Measurements from ENCODE around the gene PUS3. TPM values are rescaled to one million over a fixed set of nuclear protein-coding genes. Genes with fewer than 3 reads are reported as not detected.

Gene PUS3
- total RNA-seq, 1 experiment from 2014 or later: 11.9 TPM

DNA sequence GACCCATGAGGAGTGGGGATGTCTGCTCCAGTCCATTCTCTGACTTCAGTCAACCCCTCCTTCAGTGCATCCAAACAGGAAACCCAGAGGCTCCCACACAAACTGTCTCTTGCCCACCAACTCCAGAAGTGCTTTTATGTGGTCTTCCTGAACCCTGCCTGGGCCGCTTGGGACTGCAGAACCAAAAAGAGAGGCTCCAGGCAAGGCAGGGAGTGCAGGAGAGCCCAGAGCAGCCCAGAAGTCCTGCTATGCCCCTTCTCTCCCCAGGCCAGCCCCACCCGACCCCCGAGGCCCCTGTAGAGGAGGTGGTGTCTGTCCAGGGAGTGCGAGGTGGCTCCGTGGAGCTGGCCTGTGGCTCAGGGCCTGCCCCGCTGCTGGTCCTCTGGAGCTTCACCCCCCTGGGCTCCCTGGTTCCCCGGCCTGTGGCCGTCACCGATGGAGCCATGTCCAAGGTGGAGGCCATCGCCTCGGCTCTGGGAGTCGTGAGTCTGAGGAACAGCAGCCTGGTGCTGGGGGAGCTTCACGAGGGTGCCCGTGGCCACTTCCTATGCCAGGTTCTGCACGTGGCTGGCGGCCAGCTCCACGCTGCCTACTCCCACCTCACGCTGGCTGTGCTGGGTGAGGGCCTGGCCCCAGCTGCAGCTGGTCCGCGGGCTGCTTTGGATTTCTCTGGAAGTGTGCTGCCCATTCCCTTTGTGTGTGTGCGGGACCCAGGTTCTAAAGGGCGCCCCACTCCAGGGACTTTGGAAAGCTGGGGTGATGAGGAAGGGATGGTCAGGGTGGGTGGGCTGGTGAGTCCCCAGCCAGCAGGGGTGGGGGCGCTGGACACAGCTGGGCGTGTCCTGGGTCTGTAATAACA, 44.6 kb upstream of the PUS3 start:
- ChIA-PET CTCF (no interaction called here), RAD21 (ENCODE audit: low non-redundant PET in 1 of 2, low total read pairs in 2 of 2, uncharacterized antibody in 2 of 2, unreplicated experiment in 2 of 2) (no interaction called here), POLR2A (no interaction called here)
- H3K27ac ChIP-seq (ENCODE audit: low read depth, low read length): no peak overlapping the region
- H2AFZ ChIP-seq (ENCODE audit: low read depth, low read length, poor library complexity, severe bottlenecking): no peak overlapping the region
- intact Hi-C loops (cut with micrococcal nuclease): no loop called here
- H4K20me1 ChIP-seq (ENCODE audit: insufficient read depth): no peaks in the 10 kb centered on the region
- TF ChIP-seq SP1 (IDR thresholded peaks at IDR 0.05; ENCODE audit: low read depth) (no peak), EZH2phosphoT487 (IDR thresholded peaks at IDR 0.05; ENCODE audit: borderline replicate concordance) (no peak)
- TF ChIP-seq, protein P1, sequence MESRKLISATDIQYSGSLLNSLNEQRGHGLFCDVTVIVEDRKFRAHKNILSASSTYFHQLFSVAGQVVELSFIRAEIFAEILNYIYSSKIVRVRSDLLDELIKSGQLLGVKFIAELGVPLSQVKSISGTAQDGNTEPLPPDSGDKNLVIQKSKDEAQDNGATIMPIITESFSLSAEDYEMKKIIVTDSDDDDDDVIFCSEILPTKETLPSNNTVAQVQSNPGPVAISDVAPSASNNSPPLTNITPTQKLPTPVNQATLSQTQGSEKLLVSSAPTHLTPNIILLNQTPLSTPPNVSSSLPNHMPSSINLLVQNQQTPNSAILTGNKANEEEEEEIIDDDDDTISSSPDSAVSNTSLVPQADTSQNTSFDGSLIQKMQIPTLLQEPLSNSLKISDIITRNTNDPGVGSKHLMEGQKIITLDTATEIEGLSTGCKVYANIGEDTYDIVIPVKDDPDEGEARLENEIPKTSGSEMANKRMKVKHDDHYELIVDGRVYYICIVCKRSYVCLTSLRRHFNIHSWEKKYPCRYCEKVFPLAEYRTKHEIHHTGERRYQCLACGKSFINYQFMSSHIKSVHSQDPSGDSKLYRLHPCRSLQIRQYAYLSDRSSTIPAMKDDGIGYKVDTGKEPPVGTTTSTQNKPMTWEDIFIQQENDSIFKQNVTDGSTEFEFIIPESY (IDR thresholded peaks at IDR 0.05; ENCODE audit: extremely low read depth, insufficient replicate concordance, low read length): no peak
- H3K4me3 ChIP-seq (replicated peaks in 1 of 2; ENCODE audit: low read depth in 1 of 2, low read length in 2 of 2): no peak overlapping the region
- DNase-seq (ENCODE audit: low read depth, low spot score) (no peak), ATAC-seq (no peak)
- no peak overlapping the region for H3K4me2 ChIP-seq (ENCODE audit: low read length)
- H3K79me2 ChIP-seq (ENCODE audit: insufficient read depth, low read length): no peaks in the 10 kb centered on the region
- H3K9me2 ChIP-seq (ENCODE audit: insufficient read depth): no peaks in the 10 kb centered on the region
- BruUV-seq (replicated peaks): no TSS peak
- no peak overlapping the region for H3K9ac ChIP-seq (ENCODE audit: low read length)
- H3K36me3 ChIP-seq (ENCODE audit: control insufficient read depth in 1 of 2, insufficient read depth in 2 of 2, low read length in 2 of 2): no peaks in the 10 kb centered on the region
- H3K4me1 ChIP-seq (ENCODE audit: control insufficient read depth in 1 of 2, insufficient read depth in 2 of 2, low read length in 2 of 2): peaks cover 7 to 10% of the 10 kb centered on the region in 2 experiments
- no peaks in the 10 kb centered on the region for H3K9me3 ChIP-seq (ENCODE audit: control insufficient read depth in 1 of 2, insufficient read depth in 1 of 2, low read depth in 1 of 2, low read length in 2 of 2)
- H3K27me3 ChIP-seq (ENCODE audit: insufficient read depth, low read length): no peaks in the 10 kb centered on the region

DNA sequence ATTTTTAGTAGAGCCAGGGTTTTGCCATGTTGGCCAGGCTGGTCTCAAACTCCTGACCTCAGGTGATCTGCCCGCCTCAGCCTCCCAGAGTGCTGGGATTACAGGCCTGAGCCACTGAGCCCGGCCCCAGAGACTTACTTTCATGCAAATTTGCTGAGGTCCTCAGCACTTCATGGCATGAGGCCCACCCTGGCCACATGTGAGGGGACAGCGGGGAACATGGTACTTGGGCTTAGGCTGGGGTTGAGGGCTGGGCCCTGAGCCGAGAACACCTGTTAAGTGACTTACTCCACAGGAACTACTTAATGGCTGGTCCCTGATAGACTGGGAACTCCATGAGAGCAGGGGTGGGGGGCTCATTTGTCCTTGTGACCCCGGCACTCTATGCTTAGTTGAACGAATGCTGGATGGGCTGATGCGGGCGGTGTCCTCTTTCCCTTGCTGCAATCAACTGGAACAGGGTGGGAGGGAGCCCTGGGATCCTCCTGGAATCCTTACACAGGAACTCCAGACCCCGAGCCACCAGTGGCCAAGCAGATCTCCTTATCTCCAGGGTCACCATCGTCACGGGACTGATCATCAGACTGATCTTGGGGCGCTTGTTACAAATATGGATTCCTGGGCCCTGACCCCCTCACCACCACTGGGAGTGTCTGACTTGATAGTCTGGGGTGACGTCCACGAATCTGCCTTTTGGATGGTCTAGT, 43.9 kb upstream of the PUS3 start:
- no peaks in the 10 kb centered on the region for H3K79me2 ChIP-seq (ENCODE audit: insufficient read depth, low read length)
- H3K36me3 ChIP-seq (ENCODE audit: control insufficient read depth in 1 of 2, insufficient read depth in 2 of 2, low read length in 2 of 2): no peaks in the 10 kb centered on the region
- H3K9me3 ChIP-seq (ENCODE audit: control insufficient read depth in 1 of 2, insufficient read depth in 1 of 2, low read depth in 1 of 2, low read length in 2 of 2): no peaks in the 10 kb centered on the region
- no peak overlapping the region for H3K9ac ChIP-seq (ENCODE audit: low read length)
- no peak overlapping the region for H2AFZ ChIP-seq (ENCODE audit: low read depth, low read length, poor library complexity, severe bottlenecking)
- H3K4me2 ChIP-seq (ENCODE audit: low read length): no peak overlapping the region
- ChIA-PET RAD21 (ENCODE audit: low non-redundant PET in 1 of 2, low total read pairs in 2 of 2, uncharacterized antibody in 2 of 2, unreplicated experiment in 2 of 2) (no interaction called here), CTCF (no interaction called here), POLR2A (no interaction called here)
- no peak for DNase-seq (ENCODE audit: low read depth, low spot score)
- H3K27ac ChIP-seq (ENCODE audit: low read depth, low read length): no peak overlapping the region
- peaks cover 7 to 14% of the 10 kb centered on the region in 2 experiments for H3K4me1 ChIP-seq (ENCODE audit: control insufficient read depth in 1 of 2, insufficient read depth in 2 of 2, low read length in 2 of 2)
- intact Hi-C loops (cut with micrococcal nuclease): no loop called here
- ATAC-seq: no peak
- H3K4me3 ChIP-seq (replicated peaks in 1 of 2; ENCODE audit: low read depth in 1 of 2, low read length in 2 of 2): no peak overlapping the region
- BruUV-seq (replicated peaks): no TSS peak
- H3K9me2 ChIP-seq (ENCODE audit: insufficient read depth): no peaks in the 10 kb centered on the region
- no peaks in the 10 kb centered on the region for H4K20me1 ChIP-seq (ENCODE audit: insufficient read depth)
- H3K27me3 ChIP-seq (ENCODE audit: insufficient read depth, low read length): no peaks in the 10 kb centered on the region
- TF ChIP-seq YY1 (IDR thresholded peaks at IDR 0.05; ENCODE audit: extremely low read depth, insufficient replicate concordance, low read depth, low read length) (no peak), ZFX (IDR thresholded peaks at IDR 0.05) (no peak), RAD21 (IDR thresholded peaks at IDR 0.05; ENCODE audit: low read depth) (no peak), EGR1 (IDR thresholded peaks at IDR 0.05; ENCODE audit: low read depth) (no peak), SRF (IDR thresholded peaks at IDR 0.05; ENCODE audit: low read depth) (no peak), POLR2A (IDR thresholded peaks at IDR 0.05; ENCODE audit: borderline replicate concordance, extremely low read depth, insufficient read depth, insufficient read length) (no peak), POLR2AphosphoS5 (IDR thresholded peaks at IDR 0.05; ENCODE audit: low read depth, low read length) (no peak), JUND (IDR thresholded peaks at IDR 0.05) (no peak), EZH2phosphoT487 (IDR thresholded peaks at IDR 0.05; ENCODE audit: borderline replicate concordance) (no peak), CEBPB (IDR thresholded peaks at IDR 0.05; ENCODE audit: low read depth) (no peak)
- TF ChIP-seq, protein P2, sequence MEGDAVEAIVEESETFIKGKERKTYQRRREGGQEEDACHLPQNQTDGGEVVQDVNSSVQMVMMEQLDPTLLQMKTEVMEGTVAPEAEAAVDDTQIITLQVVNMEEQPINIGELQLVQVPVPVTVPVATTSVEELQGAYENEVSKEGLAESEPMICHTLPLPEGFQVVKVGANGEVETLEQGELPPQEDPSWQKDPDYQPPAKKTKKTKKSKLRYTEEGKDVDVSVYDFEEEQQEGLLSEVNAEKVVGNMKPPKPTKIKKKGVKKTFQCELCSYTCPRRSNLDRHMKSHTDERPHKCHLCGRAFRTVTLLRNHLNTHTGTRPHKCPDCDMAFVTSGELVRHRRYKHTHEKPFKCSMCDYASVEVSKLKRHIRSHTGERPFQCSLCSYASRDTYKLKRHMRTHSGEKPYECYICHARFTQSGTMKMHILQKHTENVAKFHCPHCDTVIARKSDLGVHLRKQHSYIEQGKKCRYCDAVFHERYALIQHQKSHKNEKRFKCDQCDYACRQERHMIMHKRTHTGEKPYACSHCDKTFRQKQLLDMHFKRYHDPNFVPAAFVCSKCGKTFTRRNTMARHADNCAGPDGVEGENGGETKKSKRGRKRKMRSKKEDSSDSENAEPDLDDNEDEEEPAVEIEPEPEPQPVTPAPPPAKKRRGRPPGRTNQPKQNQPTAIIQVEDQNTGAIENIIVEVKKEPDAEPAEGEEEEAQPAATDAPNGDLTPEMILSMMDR (IDR thresholded peaks at IDR 0.05 in 2 of 3, conservative IDR thresholded peaks at IDR 0.05 in 1 of 3; ENCODE audit: borderline replicate concordance in 1 of 3, insufficient read depth in 1 of 3, low read depth in 2 of 3, low read length in 2 of 3): no peak
- TF ChIP-seq, protein P3, sequence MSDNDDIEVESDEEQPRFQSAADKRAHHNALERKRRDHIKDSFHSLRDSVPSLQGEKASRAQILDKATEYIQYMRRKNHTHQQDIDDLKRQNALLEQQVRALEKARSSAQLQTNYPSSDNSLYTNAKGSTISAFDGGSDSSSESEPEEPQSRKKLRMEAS (IDR thresholded peaks at IDR 0.05): no peak
- TF ChIP-seq, protein P4, sequence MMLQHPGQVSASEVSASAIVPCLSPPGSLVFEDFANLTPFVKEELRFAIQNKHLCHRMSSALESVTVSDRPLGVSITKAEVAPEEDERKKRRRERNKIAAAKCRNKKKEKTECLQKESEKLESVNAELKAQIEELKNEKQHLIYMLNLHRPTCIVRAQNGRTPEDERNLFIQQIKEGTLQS (IDR thresholded peaks at IDR 0.05): no peak

Data from HCT116 (cell line).